K562 (cell line): ENCODE data around the gene NVL. TPM values are rescaled to one million over a fixed set of nuclear protein-coding genes. Genes with fewer than 3 reads are reported as not detected.

ENCODE experiments used
- ATAC-seq: fragments of 200-7000 bp; cut with Tn5 transposase; 3 replicates; pipeline ENCODE4 v1.9.1; 2020; ENCODE audit warnings: moderate library complexity
- BruUV-seq: library from RNA; stranded (reverse); fragments of 400-500 nt; replicated peaks from 2 replicates; lab custom pipeline; 2021; lab: Mats Ljungman, UMichigan
- CTCF ChIA-PET: fragments of 300-600 bp; formaldehyde crosslinking; extraction: SDS; loops from one replicate; lab custom pipeline; 2021; ENCODE audit warnings: low intra/inter-chr PET ratio; lab: Yijun Ruan, JAX
- POLR2A ChIA-PET: fragments of 300-600, 350-650 bp; sonication (Branson Sonifier 250); formaldehyde crosslinking; extraction: SDS; loops from one replicate; lab custom pipeline; 2021; ENCODE audit warnings: antibody characterized with exemption, inconsistent platforms; lab: Yijun Ruan, JAX
- DNase-seq, 4 experiments: peaks; one replicate each; pipeline versions ENCODE4 v3.0.0 to v3.0.0-alpha.2; 2011 to 2018; ENCODE audit warnings: low spot score in 3 of 4, mixed read lengths in 3 of 4; ENCODE audit errors: extremely low read depth in 1 of 4
- FAIRE-seq: peaks from 2 replicates; lab custom pipeline; 2011; peaks lifted over from hg19 to GRCh38; lab: Jason Lieb, UNC
- H2AFZ ChIP-seq: 2 replicates; pipeline ENCODE4 v1.6.0; 2011; ENCODE audit warnings: low read depth, low read length, control low read depth, inconsistent platforms
- H3K27ac ChIP-seq: fragments of 200-600 bp; 3 replicates; pipeline ENCODE4 v1.8.0; 2011; ENCODE audit warnings: low read depth, mild to moderate bottlenecking, control low read depth, inconsistent platforms, low read length, moderate library complexity, mixed read lengths; ENCODE audit errors: extremely low read depth
- H3K27me3 ChIP-seq, 2 experiments: fragments of 300-600 bp in 1 of 2; 2 replicates in 1 of 2; 3 replicates in 1 of 2; pipeline versions ENCODE4 v1.6.0 to v1.8.0; 2011; ENCODE audit warnings: inconsistent platforms in 2 of 2, low read length in 2 of 2, mild to moderate bottlenecking in 1 of 2, mixed read lengths in 1 of 2, moderate library complexity in 1 of 2; ENCODE audit not compliant: control insufficient read depth in 2 of 2, insufficient read depth in 2 of 2
- H3K36me3 ChIP-seq: fragments of 300-600 bp; 3 replicates; pipeline ENCODE4 v1.8.0; 2011; ENCODE audit warnings: mild to moderate bottlenecking, low read length, inconsistent platforms; ENCODE audit not compliant: control insufficient read depth, insufficient read depth
- H3K4me1 ChIP-seq, 2 experiments: fragments of 200-600 bp in 1 of 2; replicated peaks in 1 of 2; 2 replicates in 1 of 2; 3 replicates in 1 of 2; pipeline versions ENCODE4 v1.5.1 to v1.8.0; 2011; ENCODE audit warnings: inconsistent platforms in 2 of 2, low read length in 2 of 2, mild to moderate bottlenecking in 1 of 2, mixed read lengths in 1 of 2, moderate library complexity in 1 of 2; ENCODE audit not compliant: control insufficient read depth in 2 of 2, insufficient read depth in 2 of 2
- H3K4me2 ChIP-seq: 2 replicates; pipeline ENCODE4 v1.6.1; 2011; ENCODE audit warnings: low read length, control low read depth, inconsistent platforms, mixed read lengths; ENCODE audit not compliant: insufficient read depth
- H3K4me3 ChIP-seq: fragments of 200-600 bp; sonication (generic), shearing (Covaris generic); 2 replicates; pipeline ENCODE4 v1.5.1; 2016; ENCODE audit warnings: control low read depth, inconsistent platforms
- H3K79me2 ChIP-seq: fragments of 200-600 bp; 3 replicates; pipeline ENCODE4 v1.8.0; 2011; ENCODE audit warnings: low read length, inconsistent platforms; ENCODE audit not compliant: control insufficient read depth, insufficient read depth
- H3K9ac ChIP-seq, 2 experiments: 2 replicates each; pipeline versions ENCODE4 v1.6.0 to v1.6.1; 2011; ENCODE audit warnings: low read depth in 2 of 2, low read length in 2 of 2, control low read depth in 1 of 2, inconsistent platforms in 1 of 2, mild to moderate bottlenecking in 1 of 2, mixed read lengths in 1 of 2; ENCODE audit not compliant: insufficient read depth in 1 of 2
- H3K9me1 ChIP-seq: one replicate; pipeline ENCODE4 v1.6.0; 2011; ENCODE audit warnings: inconsistent platforms, mild to moderate bottlenecking, low read length, moderate library complexity; ENCODE audit not compliant: control insufficient read depth, insufficient read depth
- H3K9me3 ChIP-seq: replicated peaks from 2 replicates; pipeline ENCODE4 v1.5.1; 2011; ENCODE audit warnings: low read depth, low read length, inconsistent platforms; ENCODE audit not compliant: control insufficient read depth, insufficient read depth
- H4K20me1 ChIP-seq: replicated peaks from 2 replicates; pipeline ENCODE4 v1.6.1; 2011; ENCODE audit warnings: low read length, inconsistent platforms, mixed read lengths; ENCODE audit not compliant: control insufficient read depth, insufficient read depth
- ASH1L ChIP-seq: fragments of 450-650 bp; IDR thresholded peaks from 2 replicates; pipeline ENCODE4 v1.6.1; 2018; ENCODE audit warnings: borderline replicate concordance, mild to moderate bottlenecking, low read depth; ENCODE audit not compliant: partially characterized antibody
- BCOR ChIP-seq: fragments of 450-650 bp; IDR thresholded peaks from 2 replicates; pipeline ENCODE4 v1.6.1; 2016
- PREB ChIP-seq: sonication (generic); formaldehyde crosslinking; IDR thresholded peaks from 2 replicates; pipeline ENCODE4 v1.8.1; 2023; ENCODE audit warnings: mild to moderate bottlenecking, missing genetic modification reagents
- RBM25 ChIP-seq: fragments of 200-400 bp; formaldehyde crosslinking; IDR thresholded peaks from 2 replicates; pipeline ENCODE4 v1.6.1; 2018; ENCODE audit warnings: low read length, low read depth, moderate library complexity; ENCODE audit not compliant: severe bottlenecking
- ZNF146 ChIP-seq: IDR thresholded peaks from one replicate; pipeline ENCODE4 v1.6.1; 2018; ENCODE audit warnings: missing compliant biosample characterization; ENCODE audit not compliant: unreplicated experiment
- WGBS: fragments of 100-300 bp; shearing (Covaris generic); methylation state at CpG from one replicate; pipeline ENCODE4 v1.1.6; 2016; ENCODE audit warnings: low coverage, mixed read lengths; ENCODE audit not compliant: insufficient coverage; ENCODE audit errors: missing lambda C conversion rate; 5-methylcytosine and 5-hydroxymethylcytosine counted together
- in situ Hi-C: fragments of 300-500 bp; cut with MboI; formaldehyde crosslinking; loops from 4 replicates; pipeline ENCODE4 v1.15.0; 2018; ENCODE audit warnings: inconsistent platforms, mixed read lengths
- intact Hi-C: fragments of 100-400 bp; cut with micrococcal nuclease; formaldehyde crosslinking; loops from 2 replicates; pipeline ENCODE4 v1.14.2; 2022
- polyA plus RNA-seq, 8 experiments: library from polyadenylated mRNA; depleted of rRNA in 4 of 8; stranded (reverse) in 5 of 8; unstranded in 3 of 8; fragments of >200 nt; fragmentation: Nextera tagmentation in 2 of 8; fragmentation: Illumina TruSeq in 1 of 8; extraction: Ambion mirVana in 2 of 8; extraction: Trizol in 1 of 8; gene quantifications; 2 replicates each; pipeline versions ENCODE4 v1.2.1 to v1.2.3, GENCODE V29; 2011 to 2014; ENCODE audit warnings: inconsistent platforms in 1 of 8, missing spikeins in 1 of 8
- total RNA-seq, 7 experiments: library from RNA; depleted of rRNA in 6 of 7; stranded (reverse); fragments of >200 nt in 6 of 7; fragmentation: Illumina TruSeq in 2 of 7; extraction: Trizol in 2 of 7; gene quantifications; 2 replicates each; pipeline versions ENCODE4 v1.2.1 to v1.2.3, GENCODE V29; 2011 to 2021; ENCODE audit warnings: low replicate concordance in 1 of 7

NVL gene
- total and polyA plus RNA-seq, 9 of the 15 experiments (the other 6 are each of a cell fraction or from before 2014, with no cell fraction given) = 32.5 to 86.6 (median 62.9) TPM

GRCh38 chr1:224338150-224338838, 8.3 kb upstream of the NVL start:
- POLR2A ChIA-PET = interaction anchor here (0.9 kb wide), 1 partner anchor 16 kb away, joined by 4 read pairs; no protein-coding TSS in a partner anchor
- CTCF ChIA-PET = interaction anchor here (0.6 kb wide), 1 partner anchor 105 kb away, joined by 3 read pairs; no protein-coding TSS in a partner anchor

More at GRCh38 chr1:224338150-224338838, 8.3 kb upstream of the NVL start:
- no peak overlapping the region for H3K4me2 ChIP-seq
- no peak overlapping the region for H3K27ac ChIP-seq
- H3K9ac ChIP-seq = no peak overlapping the region
- no TSS peak for BruUV-seq
- H3K36me3 ChIP-seq = no peaks in the 10 kb centered on the region
- no peaks in the 10 kb centered on the region for H3K79me2 ChIP-seq
- ATAC-seq (peak; percentile 72), FAIRE-seq (no peak), DNase-seq (peak in 1 of 4 experiments; percentile 30)
- H3K9me3 ChIP-seq = no peaks in the 10 kb centered on the region; the same call in 1 of the 2 replicates
- no peak overlapping the region for H2AFZ ChIP-seq
- in situ Hi-C loops = loop anchor here (25.0 kb wide), 1 partner anchor 226 kb away; the partner anchor contains the start of gene FBXO28
- H4K20me1 ChIP-seq = no peaks in the 10 kb centered on the region
- TF ChIP-seq PREB (CRISPR knock-in tag) (no peak), ZNF146 (CRISPR knock-in tag) (peak; percentile 89), RBM25 (peak; percentile 4), ASH1L (no peak), BCOR (peak; percentile 17; the same call in 1 of the 2 replicates)
- H3K4me1 ChIP-seq = peaks cover 6 to 14% of the 10 kb centered on the region in 2 experiments
- WGBS = 88% methylated on average over 4 of the region's 4 CpGs
- no peak overlapping the region for H3K4me3 ChIP-seq
- no peaks in the 10 kb centered on the region for H3K27me3 ChIP-seq
- intact Hi-C loops = loop anchor here (10.0 kb wide), 1 partner anchor 587 kb away; the partner anchor contains the start of gene DNAH14
- H3K9me1 ChIP-seq = no peaks in the 10 kb centered on the region
